GM12801 (cell line): ENCODE measurements around the gene DMRT2.

Experiments
- TF ChIP-seq, protein P1 (sequence below): IDR thresholded peaks from one replicate; pipeline ENCODE4 v1.5.1; 2011; ENCODE audit warnings: control low read depth; ENCODE audit not compliant: insufficient read length; ENCODE audit errors: extremely low read depth

DMRT2 gene

DNA sequence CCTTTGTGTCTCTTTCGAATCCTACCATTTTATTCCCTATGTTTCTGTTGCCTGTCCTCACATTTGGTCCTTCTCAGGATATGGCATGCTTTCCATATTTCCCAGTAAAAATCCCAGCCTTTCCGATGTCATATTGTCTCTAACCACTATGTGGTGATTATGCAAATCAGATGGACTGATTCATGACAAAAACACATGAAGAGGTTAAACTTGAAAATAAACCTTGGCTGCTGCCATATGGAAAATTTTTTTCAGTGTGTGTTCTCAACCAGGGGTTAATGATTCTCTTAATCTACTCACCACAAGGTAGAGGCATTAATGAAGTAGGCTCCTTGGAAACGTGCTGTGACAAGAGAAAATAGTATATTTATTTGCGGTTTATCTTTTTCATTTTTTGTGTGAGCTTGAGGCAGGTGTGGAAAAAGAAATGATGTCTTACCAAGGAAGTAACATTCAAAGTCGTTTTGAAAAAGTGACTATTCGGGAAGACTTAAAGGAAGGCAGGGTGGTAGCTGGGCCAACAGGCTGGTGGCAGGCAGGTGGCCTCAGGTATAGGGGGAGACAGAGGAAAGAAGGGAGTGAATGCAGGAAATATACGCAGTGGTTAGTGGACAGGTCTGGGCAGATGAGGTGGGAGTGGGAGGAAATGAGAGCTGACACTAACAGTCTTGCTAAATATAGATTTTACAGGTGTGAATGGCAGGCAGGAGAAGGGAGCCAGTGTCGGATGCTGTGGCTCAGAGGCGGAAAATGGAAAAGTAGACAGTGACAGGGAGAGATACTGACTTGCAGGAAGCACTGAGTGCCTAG, 46.2 kb downstream of the DMRT2 start:
- TF ChIP-seq, protein P1, sequence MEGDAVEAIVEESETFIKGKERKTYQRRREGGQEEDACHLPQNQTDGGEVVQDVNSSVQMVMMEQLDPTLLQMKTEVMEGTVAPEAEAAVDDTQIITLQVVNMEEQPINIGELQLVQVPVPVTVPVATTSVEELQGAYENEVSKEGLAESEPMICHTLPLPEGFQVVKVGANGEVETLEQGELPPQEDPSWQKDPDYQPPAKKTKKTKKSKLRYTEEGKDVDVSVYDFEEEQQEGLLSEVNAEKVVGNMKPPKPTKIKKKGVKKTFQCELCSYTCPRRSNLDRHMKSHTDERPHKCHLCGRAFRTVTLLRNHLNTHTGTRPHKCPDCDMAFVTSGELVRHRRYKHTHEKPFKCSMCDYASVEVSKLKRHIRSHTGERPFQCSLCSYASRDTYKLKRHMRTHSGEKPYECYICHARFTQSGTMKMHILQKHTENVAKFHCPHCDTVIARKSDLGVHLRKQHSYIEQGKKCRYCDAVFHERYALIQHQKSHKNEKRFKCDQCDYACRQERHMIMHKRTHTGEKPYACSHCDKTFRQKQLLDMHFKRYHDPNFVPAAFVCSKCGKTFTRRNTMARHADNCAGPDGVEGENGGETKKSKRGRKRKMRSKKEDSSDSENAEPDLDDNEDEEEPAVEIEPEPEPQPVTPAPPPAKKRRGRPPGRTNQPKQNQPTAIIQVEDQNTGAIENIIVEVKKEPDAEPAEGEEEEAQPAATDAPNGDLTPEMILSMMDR, result no peak

DNA sequence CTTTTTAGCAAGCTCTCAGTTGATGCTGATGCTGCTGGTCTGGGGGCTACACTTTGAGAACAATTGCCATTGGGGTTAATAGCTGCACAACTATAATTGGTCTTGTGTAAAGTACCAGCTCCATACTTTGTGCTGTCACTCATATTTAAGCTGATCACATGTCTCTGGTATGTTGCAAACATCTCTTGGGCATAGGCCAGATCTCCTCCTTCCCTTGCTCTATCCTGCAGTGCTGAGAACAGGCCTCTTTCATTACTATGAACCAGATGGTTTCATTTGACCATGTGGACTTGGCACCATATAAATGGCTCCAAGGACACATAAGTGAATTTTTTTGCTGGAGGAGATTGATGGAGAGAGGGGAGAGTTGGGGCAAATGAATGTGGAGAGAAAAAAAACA, 48.4 kb downstream of the DMRT2 start:
- TF ChIP-seq, protein P1, result no peak

DNA sequence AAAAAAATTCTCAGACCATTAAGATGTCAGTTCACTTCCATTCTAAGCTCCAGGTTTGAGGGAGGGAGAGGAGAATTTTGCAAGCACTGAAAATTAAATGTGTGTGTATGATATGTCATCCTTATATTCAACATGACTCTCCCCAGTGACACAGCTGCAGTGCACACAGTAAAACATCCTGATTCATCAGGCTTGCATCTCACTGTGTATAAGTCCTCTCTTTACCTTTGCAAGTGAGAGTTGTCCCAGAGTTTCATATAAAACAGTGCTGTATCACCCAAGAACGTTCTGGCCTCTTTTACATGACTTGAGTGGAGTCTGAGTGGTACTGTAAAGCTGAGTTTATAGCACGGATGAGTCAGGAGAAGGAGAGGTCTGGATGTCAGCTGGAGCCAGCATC, 50.0 kb downstream of the DMRT2 start:
- TF ChIP-seq, protein P1, result no peak

DNA sequence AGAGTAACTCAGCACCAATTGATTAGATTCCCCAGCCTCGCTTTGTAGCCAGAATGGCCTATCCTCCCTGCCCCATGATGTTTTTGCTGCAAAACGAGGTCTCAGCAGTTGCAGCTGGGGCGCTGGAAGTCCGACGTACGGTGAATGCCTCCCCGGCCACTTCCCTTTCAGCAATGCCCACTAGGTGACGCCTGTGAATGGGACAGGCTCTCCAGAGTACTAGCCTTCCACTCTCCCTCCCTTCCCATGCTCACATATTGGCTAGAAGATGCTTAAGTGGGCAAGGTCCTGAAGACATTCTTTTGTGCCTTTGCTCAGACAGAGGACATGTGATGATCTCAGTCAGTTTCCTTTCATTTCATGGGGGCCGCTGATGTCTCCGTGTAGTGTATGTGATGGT, 50.8 kb downstream of the DMRT2 start:
- TF ChIP-seq, protein P1, result no peak

DNA sequence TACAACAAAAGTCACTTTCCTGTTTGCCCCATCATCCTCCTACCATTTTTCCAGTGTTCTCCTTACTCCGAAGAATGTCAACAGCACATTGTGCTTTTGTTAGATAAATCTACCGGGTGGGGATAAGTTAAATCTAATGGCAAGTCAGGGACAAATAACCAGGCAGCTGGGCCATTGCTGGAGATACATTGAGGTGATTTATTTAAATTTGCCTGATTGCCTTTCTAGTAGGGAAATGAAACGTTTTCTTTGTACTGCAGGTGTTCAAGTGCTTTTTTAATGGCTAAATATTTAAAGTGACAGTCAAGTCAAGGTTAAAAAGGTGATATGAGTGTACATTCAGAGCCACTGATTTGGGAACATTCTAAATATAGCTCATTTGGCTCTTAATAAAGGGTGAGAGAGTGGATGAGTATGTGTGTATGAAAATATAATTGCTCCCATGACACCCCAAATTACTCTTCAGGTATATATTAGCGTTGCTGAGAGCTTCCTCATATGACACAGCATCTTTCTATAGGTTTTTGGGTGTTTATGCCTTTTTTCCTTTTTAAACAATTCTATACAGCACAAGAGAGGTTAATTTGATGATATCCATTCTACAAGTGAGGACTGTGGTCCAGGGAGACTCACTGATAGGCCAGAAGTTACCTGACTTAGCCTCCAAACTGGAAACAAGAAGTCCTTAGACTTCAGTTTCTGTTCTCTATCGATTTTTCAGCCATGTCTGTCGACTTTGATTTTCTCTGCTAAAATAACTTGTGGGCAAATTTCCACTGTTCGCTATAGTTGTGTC, 51.9 kb downstream of the DMRT2 start:
- TF ChIP-seq, protein P1, result no peak

DNA sequence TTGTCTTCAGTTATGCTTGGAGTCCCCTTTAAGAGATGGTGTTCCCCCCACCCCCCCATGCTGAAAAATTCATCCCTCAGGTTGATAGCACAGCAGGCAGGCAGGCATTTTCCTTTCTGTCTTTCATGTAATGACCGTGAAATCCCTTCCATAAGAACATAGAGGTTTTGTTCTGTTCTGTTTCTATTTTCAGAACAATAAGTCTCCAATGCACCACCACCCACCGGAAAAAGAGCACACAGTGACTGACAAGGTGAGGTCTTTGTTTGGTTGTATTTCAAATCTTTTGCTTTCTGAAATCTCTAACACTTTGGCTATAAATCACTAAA, 52.4 kb downstream of the DMRT2 start:
- TF ChIP-seq, protein P1, result no peak
